ENCODE results near the gene GPR15. TPM values are rescaled to one million over a fixed set of nuclear protein-coding genes. Genes with fewer than 3 reads are reported as not detected.

GPR15 gene
- total RNA-seq, 1 experiment from 2014 or later = not detected

DNA sequence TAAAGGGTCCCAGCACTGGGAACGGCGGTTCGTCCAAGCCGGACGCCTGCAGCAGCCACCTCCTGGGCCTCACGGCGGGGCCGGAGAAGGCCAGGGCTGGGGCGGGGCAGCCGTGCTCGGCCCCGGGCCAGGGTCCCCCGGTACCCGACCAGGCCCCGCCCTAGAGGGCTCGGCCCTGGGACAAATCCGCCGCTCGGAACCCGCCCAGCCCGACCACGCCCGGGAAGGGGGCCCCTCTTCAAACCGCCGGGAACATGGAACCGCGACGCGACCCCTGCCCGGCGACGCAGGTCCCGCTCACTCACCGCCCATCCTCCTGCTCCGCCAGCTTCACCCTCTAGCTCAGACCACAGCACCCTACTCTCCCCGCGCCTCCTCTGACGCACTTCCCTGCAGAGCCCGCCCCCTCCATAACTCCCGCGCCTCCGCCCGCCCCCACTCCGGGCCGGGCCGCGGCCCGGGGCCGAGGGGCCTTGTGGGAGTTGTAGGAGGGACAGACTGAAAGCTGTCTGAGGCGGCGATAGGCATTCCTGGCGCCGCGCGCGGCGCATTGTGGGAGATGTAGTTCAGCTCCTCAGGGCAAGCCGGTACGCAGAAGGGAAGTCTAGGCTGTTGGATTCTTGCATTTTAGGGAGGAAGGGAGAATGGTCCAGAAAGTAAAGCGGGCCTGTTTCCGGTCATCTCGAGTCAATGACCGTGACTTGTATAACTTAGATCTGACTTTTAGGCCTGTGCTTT lies 9.1 kb upstream of the GPR15 start, which contains the start of gene CLDND1 (continued):
- TF ChIP-seq E2F1 (CRISPR knock-in tag; IDR thresholded peaks at IDR 0.05) (no peak), CREM (CRISPR knock-in tag; IDR thresholded peaks at IDR 0.05) (peak; percentile 68; the same call in 1 of the 2 replicates), NR3C1 (CRISPR knock-in tag; conservative IDR thresholded peaks at IDR 0.05; ENCODE audit: low read depth) (no peak), MLX (CRISPR knock-in tag; IDR thresholded peaks at IDR 0.05) (no peak), ZNF512 (CRISPR knock-in tag; IDR thresholded peaks at IDR 0.05; ENCODE audit: borderline replicate concordance) (no peak), CTCF (IDR thresholded peaks at IDR 0.05) (no peak), TCF7 (CRISPR knock-in tag; IDR thresholded peaks at IDR 0.05; ENCODE audit: low read depth) (no peak), E2F4 (CRISPR knock-in tag; IDR thresholded peaks at IDR 0.05; ENCODE audit: borderline replicate concordance, low read depth) (no peak), FOXK1 (CRISPR knock-in tag; IDR thresholded peaks at IDR 0.05) (no peak), NR1H2 (CRISPR knock-in tag; IDR thresholded peaks at IDR 0.05) (no peak), ZNF416 (CRISPR knock-in tag; IDR thresholded peaks at IDR 0.05) (no peak), EMX1 (CRISPR knock-in tag; IDR thresholded peaks at IDR 0.05) (no peak), ZNF317 (CRISPR knock-in tag; IDR thresholded peaks at IDR 0.05; ENCODE audit: borderline replicate concordance, low read depth) (no peak), ZNF671 (CRISPR knock-in tag; IDR thresholded peaks at IDR 0.05) (no peak), TEAD4 (CRISPR knock-in tag; IDR thresholded peaks at IDR 0.05) (no peak), FOXJ3 (CRISPR knock-in tag; IDR thresholded peaks at IDR 0.05; ENCODE audit: borderline replicate concordance) (no peak), ATF1 (CRISPR knock-in tag; IDR thresholded peaks at IDR 0.05) (no peak), GABPB1 (CRISPR knock-in tag; IDR thresholded peaks at IDR 0.05) (peak; percentile 45), RORB (CRISPR knock-in tag; IDR thresholded peaks at IDR 0.05) (no peak), USF2 (CRISPR knock-in tag; IDR thresholded peaks at IDR 0.05) (no peak)
- TF ChIP-seq, protein P1, sequence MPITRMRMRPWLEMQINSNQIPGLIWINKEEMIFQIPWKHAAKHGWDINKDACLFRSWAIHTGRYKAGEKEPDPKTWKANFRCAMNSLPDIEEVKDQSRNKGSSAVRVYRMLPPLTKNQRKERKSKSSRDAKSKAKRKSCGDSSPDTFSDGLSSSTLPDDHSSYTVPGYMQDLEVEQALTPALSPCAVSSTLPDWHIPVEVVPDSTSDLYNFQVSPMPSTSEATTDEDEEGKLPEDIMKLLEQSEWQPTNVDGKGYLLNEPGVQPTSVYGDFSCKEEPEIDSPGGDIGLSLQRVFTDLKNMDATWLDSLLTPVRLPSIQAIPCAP (CRISPR knock-in tag; IDR thresholded peaks at IDR 0.05) = no peak
- TF ChIP-seq, protein P2, sequence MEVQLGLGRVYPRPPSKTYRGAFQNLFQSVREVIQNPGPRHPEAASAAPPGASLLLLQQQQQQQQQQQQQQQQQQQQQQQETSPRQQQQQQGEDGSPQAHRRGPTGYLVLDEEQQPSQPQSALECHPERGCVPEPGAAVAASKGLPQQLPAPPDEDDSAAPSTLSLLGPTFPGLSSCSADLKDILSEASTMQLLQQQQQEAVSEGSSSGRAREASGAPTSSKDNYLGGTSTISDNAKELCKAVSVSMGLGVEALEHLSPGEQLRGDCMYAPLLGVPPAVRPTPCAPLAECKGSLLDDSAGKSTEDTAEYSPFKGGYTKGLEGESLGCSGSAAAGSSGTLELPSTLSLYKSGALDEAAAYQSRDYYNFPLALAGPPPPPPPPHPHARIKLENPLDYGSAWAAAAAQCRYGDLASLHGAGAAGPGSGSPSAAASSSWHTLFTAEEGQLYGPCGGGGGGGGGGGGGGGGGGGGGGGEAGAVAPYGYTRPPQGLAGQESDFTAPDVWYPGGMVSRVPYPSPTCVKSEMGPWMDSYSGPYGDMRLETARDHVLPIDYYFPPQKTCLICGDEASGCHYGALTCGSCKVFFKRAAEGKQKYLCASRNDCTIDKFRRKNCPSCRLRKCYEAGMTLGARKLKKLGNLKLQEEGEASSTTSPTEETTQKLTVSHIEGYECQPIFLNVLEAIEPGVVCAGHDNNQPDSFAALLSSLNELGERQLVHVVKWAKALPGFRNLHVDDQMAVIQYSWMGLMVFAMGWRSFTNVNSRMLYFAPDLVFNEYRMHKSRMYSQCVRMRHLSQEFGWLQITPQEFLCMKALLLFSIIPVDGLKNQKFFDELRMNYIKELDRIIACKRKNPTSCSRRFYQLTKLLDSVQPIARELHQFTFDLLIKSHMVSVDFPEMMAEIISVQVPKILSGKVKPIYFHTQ (CRISPR knock-in tag; IDR thresholded peaks at IDR 0.05) = no peak
- TF ChIP-seq, protein P3, sequence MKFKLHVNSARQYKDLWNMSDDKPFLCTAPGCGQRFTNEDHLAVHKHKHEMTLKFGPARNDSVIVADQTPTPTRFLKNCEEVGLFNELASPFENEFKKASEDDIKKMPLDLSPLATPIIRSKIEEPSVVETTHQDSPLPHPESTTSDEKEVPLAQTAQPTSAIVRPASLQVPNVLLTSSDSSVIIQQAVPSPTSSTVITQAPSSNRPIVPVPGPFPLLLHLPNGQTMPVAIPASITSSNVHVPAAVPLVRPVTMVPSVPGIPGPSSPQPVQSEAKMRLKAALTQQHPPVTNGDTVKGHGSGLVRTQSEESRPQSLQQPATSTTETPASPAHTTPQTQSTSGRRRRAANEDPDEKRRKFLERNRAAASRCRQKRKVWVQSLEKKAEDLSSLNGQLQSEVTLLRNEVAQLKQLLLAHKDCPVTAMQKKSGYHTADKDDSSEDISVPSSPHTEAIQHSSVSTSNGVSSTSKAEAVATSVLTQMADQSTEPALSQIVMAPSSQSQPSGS (CRISPR knock-in tag; IDR thresholded peaks at IDR 0.05; ENCODE audit: borderline replicate concordance, low read depth) = no peak

Measured in WTC11 (cell line).